ENCODE measurements around the gene CLASP2.
A peak's percentile ranks its signal among the peaks of the same experiment; 100 is the strongest.
"Not testable (repeated sequence)": the region's sequence is repeated elsewhere in the genome, so short reads cannot be mapped to it uniquely, and the experiment has no call there.

Gene CLASP2

DNA sequence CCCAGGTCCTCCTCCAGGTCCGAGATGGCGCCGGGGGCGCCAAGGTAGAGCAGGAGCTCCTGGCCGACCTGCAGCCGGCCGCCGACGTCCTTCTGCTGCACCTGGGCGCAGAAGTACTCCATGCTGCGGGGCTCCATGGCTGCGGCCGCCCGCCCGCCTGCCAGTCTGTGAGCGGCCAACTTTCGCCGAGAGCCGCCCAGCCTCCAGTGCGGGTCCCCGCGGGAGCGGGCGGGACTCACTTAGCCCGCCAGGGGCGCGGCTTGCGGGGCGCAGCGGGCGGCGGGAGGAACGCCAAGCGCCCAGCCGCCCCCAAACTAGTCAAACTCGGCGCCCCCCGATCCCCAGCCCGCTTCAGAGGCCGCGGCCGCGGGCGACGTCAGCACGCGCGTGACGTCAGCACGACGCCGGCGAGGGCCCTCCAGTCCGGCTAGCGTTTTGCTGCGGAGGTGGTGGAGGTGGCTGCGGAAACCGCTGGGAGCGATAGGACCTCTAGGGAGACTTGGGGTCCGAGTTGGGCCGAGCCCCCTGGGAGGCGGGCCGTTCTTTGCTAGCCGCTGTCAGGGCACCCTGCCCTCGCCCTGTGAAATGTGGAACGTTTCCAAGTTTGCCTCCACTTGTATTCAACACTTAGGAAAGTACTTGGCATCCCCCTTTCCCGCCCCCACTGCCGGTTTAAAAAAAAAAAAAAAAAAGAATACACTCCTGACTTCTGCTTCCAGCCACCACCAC, at the start of gene CLASP2:
Gene CLASP2, minus strand, starts transcription at position 389 of the 729 bp plus-strand sequence. Its CDS starts 252 bp downstream, at position 137.
- peaks cover 12% of the 10 kb centered on the region for H3K4me1 ChIP-seq (ENCODE audit: low read depth, poor library complexity, severe bottlenecking)
- peak within 1 kb of the TSS; percentile 70 for H3K27ac ChIP-seq
- no peaks in the 10 kb centered on the region for H3K27me3 ChIP-seq (ENCODE audit: insufficient read depth, low read depth)
- H3K79me2 ChIP-seq (ENCODE audit: insufficient read depth, low read depth), result peaks cover 11% of the 10 kb centered on the region
- peak within 1 kb of the TSS; percentile 82 for H2AFZ ChIP-seq (ENCODE audit: low read depth)
- H3K9ac ChIP-seq, result peak within 1 kb of the TSS; percentile 84
- TF ChIP-seq, protein P1, sequence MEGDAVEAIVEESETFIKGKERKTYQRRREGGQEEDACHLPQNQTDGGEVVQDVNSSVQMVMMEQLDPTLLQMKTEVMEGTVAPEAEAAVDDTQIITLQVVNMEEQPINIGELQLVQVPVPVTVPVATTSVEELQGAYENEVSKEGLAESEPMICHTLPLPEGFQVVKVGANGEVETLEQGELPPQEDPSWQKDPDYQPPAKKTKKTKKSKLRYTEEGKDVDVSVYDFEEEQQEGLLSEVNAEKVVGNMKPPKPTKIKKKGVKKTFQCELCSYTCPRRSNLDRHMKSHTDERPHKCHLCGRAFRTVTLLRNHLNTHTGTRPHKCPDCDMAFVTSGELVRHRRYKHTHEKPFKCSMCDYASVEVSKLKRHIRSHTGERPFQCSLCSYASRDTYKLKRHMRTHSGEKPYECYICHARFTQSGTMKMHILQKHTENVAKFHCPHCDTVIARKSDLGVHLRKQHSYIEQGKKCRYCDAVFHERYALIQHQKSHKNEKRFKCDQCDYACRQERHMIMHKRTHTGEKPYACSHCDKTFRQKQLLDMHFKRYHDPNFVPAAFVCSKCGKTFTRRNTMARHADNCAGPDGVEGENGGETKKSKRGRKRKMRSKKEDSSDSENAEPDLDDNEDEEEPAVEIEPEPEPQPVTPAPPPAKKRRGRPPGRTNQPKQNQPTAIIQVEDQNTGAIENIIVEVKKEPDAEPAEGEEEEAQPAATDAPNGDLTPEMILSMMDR (conservative IDR thresholded peaks at IDR 0.05; ENCODE audit: low read depth, low read length), result no peak
- no peaks in the 10 kb centered on the region for H4K20me1 ChIP-seq (ENCODE audit: insufficient read depth)
- H3K4me3 ChIP-seq (IDR thresholded peaks at IDR 0.05; ENCODE audit: insufficient read depth, low read depth, low read length), result peak within 1 kb of the TSS; percentile 73
- peak within 1 kb of the TSS; percentile 77; the same call in 1 of the 2 replicates for H3K4me2 ChIP-seq
- H3K36me3 ChIP-seq (ENCODE audit: insufficient read depth), result no peaks in the 10 kb centered on the region

DNA sequence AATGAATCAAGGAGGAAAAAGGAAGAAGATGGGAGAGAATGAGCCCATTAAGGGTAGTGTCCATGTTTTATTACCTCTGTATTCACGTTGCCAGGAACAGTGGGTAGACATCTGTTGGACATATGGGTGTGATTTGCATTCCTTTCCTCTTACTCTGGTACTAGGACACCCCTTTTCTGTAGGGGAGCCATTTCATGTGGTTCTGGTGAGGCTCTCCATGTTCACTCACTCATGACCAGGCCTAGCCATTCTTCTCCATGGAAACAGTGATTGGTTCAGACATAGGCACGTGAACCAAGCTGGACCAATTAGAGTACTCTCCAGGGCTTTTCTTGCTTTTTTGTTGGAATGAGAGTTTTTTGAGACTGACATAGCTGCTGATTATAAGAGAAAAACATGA, 40.8 kb upstream of the CLASP2 start:
- H3K27ac ChIP-seq, result no peak overlapping the region
- no peak overlapping the region for H3K4me3 ChIP-seq (IDR thresholded peaks at IDR 0.05; ENCODE audit: insufficient read depth, low read depth, low read length)
- no peaks in the 10 kb centered on the region for H3K4me1 ChIP-seq (ENCODE audit: low read depth, poor library complexity, severe bottlenecking)
- no peak overlapping the region for H3K4me2 ChIP-seq
- no peak overlapping the region for H2AFZ ChIP-seq (ENCODE audit: low read depth)
- no peaks in the 10 kb centered on the region for H4K20me1 ChIP-seq (ENCODE audit: insufficient read depth)
- H3K36me3 ChIP-seq (ENCODE audit: insufficient read depth), result no peaks in the 10 kb centered on the region
- H3K9ac ChIP-seq, result no peak overlapping the region
- TF ChIP-seq, protein P1 (conservative IDR thresholded peaks at IDR 0.05; ENCODE audit: low read depth, low read length), result no peak
- no peaks in the 10 kb centered on the region for H3K27me3 ChIP-seq (ENCODE audit: insufficient read depth, low read depth)
- no peaks in the 10 kb centered on the region for H3K79me2 ChIP-seq (ENCODE audit: insufficient read depth, low read depth)

DNA sequence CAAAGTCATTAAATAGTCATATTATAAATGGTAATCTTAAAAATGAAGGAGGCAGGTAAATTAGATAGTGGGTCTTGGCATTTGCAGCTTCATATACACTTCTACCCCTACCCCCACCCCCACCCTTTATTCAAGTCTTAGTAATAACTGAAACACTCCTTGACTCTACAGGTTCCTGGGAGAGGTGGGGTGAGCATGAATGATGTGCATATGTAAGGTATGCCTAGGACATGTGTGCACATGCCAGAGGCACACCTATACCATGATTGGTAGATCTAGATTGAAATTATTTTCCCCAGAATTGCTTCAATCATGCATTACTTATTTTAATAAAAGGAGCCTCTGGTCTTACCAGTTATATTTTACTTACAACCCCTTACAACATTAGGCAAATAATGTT, 40.2 kb upstream of the CLASP2 start:
- H4K20me1 ChIP-seq (ENCODE audit: insufficient read depth), result no peaks in the 10 kb centered on the region
- H3K9ac ChIP-seq, result no peak overlapping the region
- H2AFZ ChIP-seq (ENCODE audit: low read depth), result no peak overlapping the region
- TF ChIP-seq, protein P1 (conservative IDR thresholded peaks at IDR 0.05; ENCODE audit: low read depth, low read length), result no peak
- H3K27ac ChIP-seq, result no peak overlapping the region
- H3K27me3 ChIP-seq (ENCODE audit: insufficient read depth, low read depth), result no peaks in the 10 kb centered on the region
- no peaks in the 10 kb centered on the region for H3K79me2 ChIP-seq (ENCODE audit: insufficient read depth, low read depth)
- no peak overlapping the region for H3K4me2 ChIP-seq
- H3K4me1 ChIP-seq (ENCODE audit: low read depth, poor library complexity, severe bottlenecking), result no peaks in the 10 kb centered on the region
- H3K36me3 ChIP-seq (ENCODE audit: insufficient read depth), result no peaks in the 10 kb centered on the region
- no peak overlapping the region for H3K4me3 ChIP-seq (IDR thresholded peaks at IDR 0.05; ENCODE audit: insufficient read depth, low read depth, low read length)

DNA sequence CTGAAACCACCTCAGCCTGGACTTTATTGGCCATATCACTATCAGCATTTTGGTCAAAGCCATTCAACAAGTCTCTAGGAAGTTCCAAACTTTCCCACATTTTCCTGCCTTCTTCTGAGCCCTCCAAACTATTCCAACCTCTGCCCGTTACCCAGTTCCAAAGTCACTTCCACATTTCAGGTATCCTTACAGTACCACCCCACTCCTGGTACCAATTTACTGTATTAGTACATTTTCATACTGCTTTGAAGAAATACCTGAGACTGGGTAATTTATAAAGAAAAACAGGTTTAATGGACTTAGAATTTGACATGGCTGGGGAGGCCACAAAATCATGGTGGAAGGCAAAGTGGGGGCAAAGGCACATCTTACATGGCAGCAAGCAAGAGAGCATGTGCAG, 36.3 kb upstream of the CLASP2 start:
- H3K4me2 ChIP-seq; H3K4me3 ChIP-seq (IDR thresholded peaks at IDR 0.05; ENCODE audit: insufficient read depth, low read depth, low read length); H4K20me1 ChIP-seq (ENCODE audit: insufficient read depth); H3K27ac ChIP-seq; H3K27me3 ChIP-seq (ENCODE audit: insufficient read depth, low read depth); H3K9ac ChIP-seq; H2AFZ ChIP-seq (ENCODE audit: low read depth); H3K36me3 ChIP-seq (ENCODE audit: insufficient read depth); H3K79me2 ChIP-seq (ENCODE audit: insufficient read depth, low read depth): not testable (repeated sequence)
- peaks cover 15% of the 10 kb centered on the region for H3K4me1 ChIP-seq (ENCODE audit: low read depth, poor library complexity, severe bottlenecking)

DNA sequence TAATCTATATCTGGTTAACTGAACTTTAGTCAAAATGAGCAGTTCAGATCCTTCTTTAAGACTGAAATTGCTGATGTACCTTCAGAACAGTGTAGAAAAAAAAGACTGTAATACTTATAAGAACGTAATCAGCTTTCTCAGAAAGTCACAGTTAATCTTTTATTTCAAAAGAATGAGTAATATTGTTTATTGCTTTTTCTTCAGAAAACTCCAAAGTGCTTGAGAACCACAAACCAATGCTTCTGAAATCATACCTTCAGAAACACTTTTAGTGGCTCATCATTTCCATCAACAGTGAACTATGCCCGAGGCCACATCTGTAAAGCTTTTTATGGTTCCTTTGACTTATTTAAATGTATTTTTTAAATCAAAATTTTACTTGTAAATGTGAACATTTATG, 33.3 kb upstream of the CLASP2 start:
- no peaks in the 10 kb centered on the region for H4K20me1 ChIP-seq (ENCODE audit: insufficient read depth)
- TF ChIP-seq, protein P1 (conservative IDR thresholded peaks at IDR 0.05; ENCODE audit: low read depth, low read length), result no peak
- H3K4me3 ChIP-seq (IDR thresholded peaks at IDR 0.05; ENCODE audit: insufficient read depth, low read depth, low read length), result no peak overlapping the region
- H3K4me2 ChIP-seq, result no peak overlapping the region
- H3K27ac ChIP-seq, result no peak overlapping the region
- no peak overlapping the region for H2AFZ ChIP-seq (ENCODE audit: low read depth)
- no peaks in the 10 kb centered on the region for H3K79me2 ChIP-seq (ENCODE audit: insufficient read depth, low read depth)
- no peaks in the 10 kb centered on the region for H3K36me3 ChIP-seq (ENCODE audit: insufficient read depth)
- H3K4me1 ChIP-seq (ENCODE audit: low read depth, poor library complexity, severe bottlenecking), result peaks cover 35% of the 10 kb centered on the region
- no peaks in the 10 kb centered on the region for H3K27me3 ChIP-seq (ENCODE audit: insufficient read depth, low read depth)
- no peak overlapping the region for H3K9ac ChIP-seq

Measured in KMS-11 (cell line).